ENCODE measurements around the gene TMEM181. TPM values are rescaled to one million over a fixed set of nuclear protein-coding genes. Genes with fewer than 3 reads are reported as not detected.

Gene TMEM181
- total RNA-seq, 3 donors from 2014 or later: 17.0 to 29.3 (median 28.5) TPM

- intact Hi-C loops (cut with DNase I; ENCODE audit: low total_unique reads): no loop called here
- H3K27ac ChIP-seq: no peak overlapping the region
- H3K4me1 ChIP-seq: no peaks in the 10 kb centered on the region
- no peaks in the 10 kb centered on the region for H3K36me3 ChIP-seq
- no peak for DNase-seq (ENCODE audit: low spot score in 2 of 2)
- H3K4me3 ChIP-seq: no peak overlapping the region
- H3K9me3 ChIP-seq: no peaks in the 10 kb centered on the region
- no peaks in the 10 kb centered on the region for H3K27me3 ChIP-seq
- TF ChIP-seq POLR2AphosphoS5 (IDR thresholded peaks at IDR 0.05) (no peak), POLR2A (IDR thresholded peaks at IDR 0.05) (no peak), CTCF (IDR thresholded peaks at IDR 0.05) (no peak)
Observed at GRCh38 chr6:158531566-158531965, 28.3 kb upstream of the TMEM181 start.

- Histone ChIP-seq H3K4me1 (no peaks in the 10 kb centered on the region), H3K4me3 (no peak overlapping the region), H3K27ac (no peak overlapping the region), H3K36me3 (no peaks in the 10 kb centered on the region), H3K27me3 (no peaks in the 10 kb centered on the region), H3K9me3 (no peaks in the 10 kb centered on the region)
- intact Hi-C loops (cut with DNase I; ENCODE audit: low total_unique reads): no loop called here
- no peak for DNase-seq (ENCODE audit: low spot score in 2 of 2)
- TF ChIP-seq POLR2AphosphoS5 (IDR thresholded peaks at IDR 0.05) (no peak), POLR2A (IDR thresholded peaks at IDR 0.05) (no peak), CTCF (IDR thresholded peaks at IDR 0.05) (no peak)
Observed at GRCh38 chr6:158531970-158532369, 27.9 kb upstream of the TMEM181 start.

GRCh38 chr6:158536084-158536890 is 23.6 kb upstream of the TMEM181 start:
- DNase-seq (ENCODE audit: low spot score in 2 of 2): peak in 1 of 2 donors; percentile 77
- TF ChIP-seq CTCF (IDR thresholded peaks at IDR 0.05): no peak
- no peak for TF ChIP-seq POLR2AphosphoS5 (IDR thresholded peaks at IDR 0.05)
- TF ChIP-seq POLR2A (IDR thresholded peaks at IDR 0.05): no peak

GRCh38 chr6:158536891-158537798 is 22.7 kb upstream of the TMEM181 start:
- Histone ChIP-seq H3K36me3 (no peaks in the 10 kb centered on the region), H3K9me3 (no peaks in the 10 kb centered on the region), H3K27ac (no peak overlapping the region), H3K4me1 (no peaks in the 10 kb centered on the region), H3K27me3 (no peaks in the 10 kb centered on the region), H3K4me3 (peak overlapping the region; percentile 48 to 79 (median 60))
- TF ChIP-seq POLR2AphosphoS5 (IDR thresholded peaks at IDR 0.05): no peak
- TF ChIP-seq POLR2A (IDR thresholded peaks at IDR 0.05): no peak
- no peak for TF ChIP-seq CTCF (IDR thresholded peaks at IDR 0.05)
- intact Hi-C loops (cut with DNase I; ENCODE audit: low total_unique reads): no loop called here
- peak in 1 of 2 donors; percentile 82 for DNase-seq (ENCODE audit: low spot score in 2 of 2)

More at GRCh38 chr6:158536084-158536890, 23.6 kb upstream of the TMEM181 start:
- no peaks in the 10 kb centered on the region for H3K9me3 ChIP-seq
- H3K4me3 ChIP-seq: peak overlapping the region; percentile 48 to 79 (median 60)
- H3K4me1 ChIP-seq: no peaks in the 10 kb centered on the region
- intact Hi-C loops (cut with DNase I; ENCODE audit: low total_unique reads): no loop called here
- no peaks in the 10 kb centered on the region for H3K36me3 ChIP-seq
- H3K27me3 ChIP-seq: no peaks in the 10 kb centered on the region
- no peak overlapping the region for H3K27ac ChIP-seq

Measured in breast epithelium (tissue), 4 donors.